Kidney epithelial cell (primary cell): ENCODE measurements around the gene TMEM171. TPM values are rescaled to one million over a fixed set of nuclear protein-coding genes. Genes with fewer than 3 reads are reported as not detected.

Experiments
- DNase-seq: peaks from one replicate; pipeline ENCODE4 v3.0.0-alpha.2; 2010; ENCODE audit warnings: low read depth
- H3K27me3 ChIP-seq: 2 replicates; pipeline ENCODE4 v1.6.0; 2011; ENCODE audit warnings: low read length; ENCODE audit not compliant: control insufficient read depth, insufficient read depth
- H3K36me3 ChIP-seq: 2 replicates; pipeline ENCODE4 v1.5.1; 2011; ENCODE audit warnings: low read length; ENCODE audit not compliant: control insufficient read depth, insufficient read depth
- H3K4me3 ChIP-seq: 2 replicates; pipeline ENCODE4 v1.5.1; 2011; ENCODE audit warnings: low read depth, mild to moderate bottlenecking, control low read depth, low read length
- total RNA-seq: library from RNA; depleted of rRNA; stranded (reverse); fragments of >200 nt; gene quantifications from 2 replicates; pipeline ENCODE4 v1.2.3, GENCODE V29; 2015
- TF ChIP-seq, protein P1 (sequence below): IDR thresholded peaks from 2 replicates; pipeline ENCODE4 v1.5.1; 2011; ENCODE audit warnings: mild to moderate bottlenecking, moderate library complexity, low read length, control low read depth, inconsistent platforms; ENCODE audit not compliant: insufficient read depth, poor library complexity, severe bottlenecking

The TMEM171 gene, protein sequence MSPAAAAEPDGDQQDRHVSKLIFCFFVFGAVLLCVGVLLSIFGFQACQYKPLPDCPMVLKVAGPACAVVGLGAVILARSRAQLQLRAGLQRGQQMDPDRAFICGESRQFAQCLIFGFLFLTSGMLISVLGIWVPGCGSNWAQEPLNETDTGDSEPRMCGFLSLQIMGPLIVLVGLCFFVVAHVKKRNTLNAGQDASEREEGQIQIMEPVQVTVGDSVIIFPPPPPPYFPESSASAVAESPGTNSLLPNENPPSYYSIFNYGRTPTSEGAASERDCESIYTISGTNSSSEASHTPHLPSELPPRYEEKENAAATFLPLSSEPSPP
- 2.9 and 3.0 TPM in 2 replicates for total RNA-seq

DNA sequence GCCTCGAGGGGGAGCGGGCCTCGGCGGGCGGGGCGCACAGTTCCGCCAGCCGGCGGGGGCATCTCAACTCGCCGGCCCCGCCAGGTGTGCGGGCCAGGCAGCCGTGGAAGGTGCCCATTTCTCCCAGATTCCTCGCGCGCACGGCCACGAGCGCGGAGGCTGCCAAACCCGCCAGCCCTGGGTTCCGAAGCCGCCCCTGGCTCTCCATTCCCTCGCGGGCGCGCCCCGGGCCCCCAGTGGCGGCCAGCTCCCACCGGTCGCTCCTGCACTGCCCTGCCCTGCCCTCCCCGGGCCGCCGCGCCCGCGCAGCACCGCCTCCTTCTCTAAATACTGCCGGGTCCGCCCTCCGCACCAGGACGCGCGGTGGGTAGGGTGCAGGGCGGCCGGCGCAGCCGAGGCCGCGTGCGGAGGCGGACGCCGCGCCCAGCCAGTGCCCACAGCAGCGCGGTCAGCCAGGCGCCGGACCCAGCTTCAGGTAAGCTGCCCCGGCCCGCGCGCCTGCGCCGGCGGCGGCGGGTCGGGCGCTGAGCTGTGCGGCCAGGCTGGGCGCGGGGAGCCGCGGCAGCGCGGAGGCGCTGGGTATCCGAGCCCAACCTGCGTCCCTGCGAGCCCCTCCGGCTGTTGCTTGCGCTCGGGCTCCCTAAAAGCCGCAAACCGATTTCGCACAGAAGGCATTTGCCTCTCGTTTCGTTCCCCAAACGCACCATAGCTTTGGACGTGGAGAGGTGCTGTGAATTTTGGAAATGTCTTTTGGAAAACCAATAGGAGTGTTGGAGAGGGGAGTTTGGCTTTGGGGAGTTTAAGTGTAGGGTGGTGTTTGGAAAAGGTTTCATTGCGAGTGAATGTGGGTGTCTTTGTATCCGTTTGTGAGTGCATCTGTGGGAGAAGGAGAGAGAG lies at the start of gene TMEM171:
TSS of gene TMEM171 (plus strand) at position 354 of the 897 bp plus-strand sequence. CDS start 2,799 bp downstream, outside the sequence.
- TF ChIP-seq, protein P1, sequence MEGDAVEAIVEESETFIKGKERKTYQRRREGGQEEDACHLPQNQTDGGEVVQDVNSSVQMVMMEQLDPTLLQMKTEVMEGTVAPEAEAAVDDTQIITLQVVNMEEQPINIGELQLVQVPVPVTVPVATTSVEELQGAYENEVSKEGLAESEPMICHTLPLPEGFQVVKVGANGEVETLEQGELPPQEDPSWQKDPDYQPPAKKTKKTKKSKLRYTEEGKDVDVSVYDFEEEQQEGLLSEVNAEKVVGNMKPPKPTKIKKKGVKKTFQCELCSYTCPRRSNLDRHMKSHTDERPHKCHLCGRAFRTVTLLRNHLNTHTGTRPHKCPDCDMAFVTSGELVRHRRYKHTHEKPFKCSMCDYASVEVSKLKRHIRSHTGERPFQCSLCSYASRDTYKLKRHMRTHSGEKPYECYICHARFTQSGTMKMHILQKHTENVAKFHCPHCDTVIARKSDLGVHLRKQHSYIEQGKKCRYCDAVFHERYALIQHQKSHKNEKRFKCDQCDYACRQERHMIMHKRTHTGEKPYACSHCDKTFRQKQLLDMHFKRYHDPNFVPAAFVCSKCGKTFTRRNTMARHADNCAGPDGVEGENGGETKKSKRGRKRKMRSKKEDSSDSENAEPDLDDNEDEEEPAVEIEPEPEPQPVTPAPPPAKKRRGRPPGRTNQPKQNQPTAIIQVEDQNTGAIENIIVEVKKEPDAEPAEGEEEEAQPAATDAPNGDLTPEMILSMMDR: no peak
- no peaks in the 10 kb centered on the region for H3K36me3 ChIP-seq
- peak within 1 kb of the TSS; percentile 56 for H3K4me3 ChIP-seq
- DNase-seq: no peak
- H3K27me3 ChIP-seq: no peaks in the 10 kb centered on the region

DNA sequence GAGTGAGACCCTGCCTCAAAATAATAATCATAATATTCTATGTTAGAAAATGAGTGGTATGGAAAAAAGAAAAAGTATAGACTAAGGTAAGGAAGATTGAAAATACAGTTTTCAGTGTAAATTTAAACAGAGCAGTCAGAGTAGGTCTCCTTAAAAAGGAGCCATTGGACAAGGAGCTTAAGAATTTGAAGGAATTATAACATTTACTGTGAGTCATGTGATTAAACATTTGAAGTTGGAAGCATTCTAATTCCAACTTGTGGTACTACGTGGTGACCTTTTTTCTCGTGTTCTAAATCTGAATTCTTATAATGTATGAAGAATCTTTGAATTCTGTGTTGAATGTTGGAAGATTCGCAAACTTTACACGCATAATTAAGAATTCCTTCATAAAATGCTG lies 39.3 kb upstream of the TMEM171 start:
- no peak for DNase-seq
- no peaks in the 10 kb centered on the region for H3K36me3 ChIP-seq
- TF ChIP-seq, protein P1: no peak
- no peaks in the 10 kb centered on the region for H3K27me3 ChIP-seq
- no peak overlapping the region for H3K4me3 ChIP-seq

DNA sequence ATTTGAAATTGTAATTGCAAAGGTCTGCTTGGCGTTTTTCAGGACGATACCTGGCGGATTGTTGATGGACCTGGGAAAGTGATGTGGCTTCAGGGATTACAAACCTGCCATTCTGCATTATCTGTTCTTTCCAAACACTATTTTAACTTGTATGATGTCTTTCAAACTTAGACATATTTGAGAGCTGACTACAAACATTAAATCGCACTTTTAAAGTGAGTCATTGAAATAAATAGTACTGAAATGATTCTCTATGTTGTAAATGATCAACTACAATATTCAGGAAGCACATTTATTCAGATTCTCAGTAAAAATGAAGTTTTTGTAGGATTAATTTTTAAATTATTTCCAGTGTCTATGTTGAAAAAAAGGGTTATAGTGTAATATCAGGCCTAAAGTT lies 32.3 kb upstream of the TMEM171 start:
- Histone ChIP-seq H3K4me3 (no peak overlapping the region), H3K27me3 (no peaks in the 10 kb centered on the region), H3K36me3 (no peaks in the 10 kb centered on the region)
- TF ChIP-seq, protein P1: no peak
- DNase-seq: no peak

DNA sequence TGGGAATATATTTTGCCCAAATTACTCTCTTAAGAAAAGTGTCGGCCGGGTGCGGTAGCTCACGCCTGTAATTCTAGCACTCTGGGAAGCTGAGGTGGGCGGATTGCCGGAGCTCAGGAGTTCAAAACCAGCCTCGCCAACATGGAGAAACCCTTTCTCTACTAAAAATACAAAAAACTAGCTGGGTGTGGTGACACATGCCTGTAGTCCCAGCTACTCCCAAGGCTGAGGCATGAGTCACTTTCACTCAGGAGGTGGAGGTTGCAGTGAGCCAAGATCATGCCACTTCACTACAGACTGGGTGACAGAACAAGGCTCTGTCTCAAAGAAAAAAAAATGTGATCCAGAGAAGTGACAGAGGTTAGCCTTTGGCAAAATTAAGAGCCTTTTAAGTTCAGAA lies 26.4 kb upstream of the TMEM171 start:
- Histone ChIP-seq H3K36me3 (no peaks in the 10 kb centered on the region), H3K27me3 (no peaks in the 10 kb centered on the region), H3K4me3 (no peak overlapping the region)
- TF ChIP-seq, protein P1: no peak
- peak; percentile 49 for DNase-seq

DNA sequence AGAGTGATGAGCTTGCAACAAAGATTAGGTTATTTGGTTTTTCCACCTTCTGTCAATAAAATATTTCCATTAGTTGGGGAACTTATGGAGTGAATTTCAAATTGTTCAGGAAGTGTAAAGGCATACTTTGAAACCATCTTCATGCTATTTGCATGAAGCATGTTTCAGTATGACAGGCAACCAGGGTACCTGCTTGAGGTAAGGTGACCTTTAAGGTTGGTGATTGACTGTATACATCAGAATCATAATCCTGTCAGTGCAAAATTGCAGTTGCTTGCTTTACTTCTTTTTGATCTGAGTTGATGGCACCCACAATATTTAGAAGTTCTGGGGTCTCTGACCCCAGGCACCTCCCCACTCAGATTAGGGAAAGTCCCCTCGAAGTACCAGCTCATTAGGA lies 26.0 kb upstream of the TMEM171 start:
- TF ChIP-seq, protein P1: no peak
- no peak for DNase-seq
- H3K4me3 ChIP-seq: no peak overlapping the region
- H3K36me3 ChIP-seq: no peaks in the 10 kb centered on the region
- H3K27me3 ChIP-seq: no peaks in the 10 kb centered on the region
